D341Med (cell line): ENCODE results near the gene PITPNB.

Experiments used
- DNase-seq: peaks from one replicate; pipeline ENCODE4 v3.0.0; 2012; ENCODE audit warnings: low spot score

Gene PITPNB

DNA sequence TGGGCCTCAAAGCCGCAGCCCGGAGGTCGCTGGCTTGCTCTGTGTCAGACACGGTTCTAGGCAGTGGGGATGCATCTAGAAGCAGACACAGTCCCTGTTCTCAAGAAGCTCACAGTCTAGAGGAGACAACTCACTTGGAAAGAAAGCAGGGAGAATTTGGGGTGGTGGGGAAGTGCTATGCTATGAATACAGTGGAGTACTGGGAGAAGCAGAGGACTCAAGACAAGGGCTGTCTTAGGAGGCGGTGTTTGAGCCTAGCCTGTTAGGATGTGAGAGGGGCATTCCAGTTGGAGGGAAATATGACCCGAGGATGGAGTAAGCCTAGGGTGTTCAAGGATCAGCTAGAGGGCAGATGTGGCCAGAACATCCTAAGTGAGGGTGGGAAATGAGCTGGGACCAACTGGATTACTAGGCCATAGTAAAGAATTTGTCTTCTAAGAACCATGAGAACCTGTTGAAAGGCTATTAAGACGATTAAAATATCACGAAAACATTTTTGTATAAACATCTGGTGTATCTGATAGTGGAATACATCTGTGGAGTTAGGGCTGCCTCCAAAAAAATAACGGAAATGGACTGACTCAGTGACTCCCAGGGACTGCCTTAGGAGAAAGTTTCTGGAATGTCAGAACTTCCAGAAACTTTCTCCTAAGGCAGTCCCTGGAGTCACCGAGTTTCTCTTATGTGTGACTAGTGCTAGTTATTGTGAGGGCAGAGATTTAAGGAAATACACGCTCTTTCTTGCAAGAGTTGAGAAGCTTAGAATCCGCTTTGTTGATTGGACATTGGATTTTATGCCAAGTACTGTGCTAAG, 1.1 kb upstream of the PITPNB start:
- DNase-seq = peak; percentile 33

DNA sequence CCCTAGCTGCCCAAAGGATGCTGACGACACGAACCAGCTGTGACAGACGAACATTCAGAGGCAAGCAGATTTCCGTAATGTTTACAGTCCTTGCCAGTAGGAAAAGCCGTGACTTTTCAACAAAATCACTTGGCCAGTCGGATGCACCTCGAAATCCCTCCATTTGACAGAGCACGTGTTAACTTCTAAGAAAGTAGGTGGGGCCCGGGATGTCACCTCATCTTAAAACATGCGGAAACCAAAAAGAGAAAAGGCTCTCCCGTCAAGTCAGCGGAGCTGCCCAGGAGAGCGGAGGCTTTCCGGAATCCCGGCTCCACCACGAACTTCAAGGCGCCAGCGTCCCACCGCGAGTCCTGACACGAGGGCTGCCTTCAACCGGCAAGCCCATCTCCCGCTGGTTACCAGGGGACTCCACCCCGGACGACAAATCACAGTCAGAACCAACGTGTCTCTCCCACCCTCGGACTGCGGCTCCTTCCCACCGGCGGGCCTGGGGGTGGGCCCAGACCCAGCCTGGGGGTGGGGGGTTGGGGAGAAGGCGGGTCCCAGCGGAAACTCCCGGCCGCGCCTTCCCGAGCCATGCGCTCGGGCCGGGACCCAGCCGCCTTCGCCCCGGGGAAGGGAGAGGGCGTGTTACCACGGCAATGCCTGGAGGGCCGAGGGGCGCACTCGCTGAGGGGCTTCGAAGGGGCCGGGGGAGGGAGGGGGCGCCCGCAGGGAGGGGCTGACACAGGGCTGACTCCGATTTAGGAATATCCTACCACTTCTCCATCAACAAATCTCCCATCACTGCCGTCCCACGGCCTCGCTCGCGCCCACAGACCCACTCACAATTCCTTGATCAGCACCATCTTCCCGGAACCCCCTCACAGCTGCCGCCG, 475 bp downstream of the PITPNB start:
- DNase-seq = peak; percentile 79

DNA sequence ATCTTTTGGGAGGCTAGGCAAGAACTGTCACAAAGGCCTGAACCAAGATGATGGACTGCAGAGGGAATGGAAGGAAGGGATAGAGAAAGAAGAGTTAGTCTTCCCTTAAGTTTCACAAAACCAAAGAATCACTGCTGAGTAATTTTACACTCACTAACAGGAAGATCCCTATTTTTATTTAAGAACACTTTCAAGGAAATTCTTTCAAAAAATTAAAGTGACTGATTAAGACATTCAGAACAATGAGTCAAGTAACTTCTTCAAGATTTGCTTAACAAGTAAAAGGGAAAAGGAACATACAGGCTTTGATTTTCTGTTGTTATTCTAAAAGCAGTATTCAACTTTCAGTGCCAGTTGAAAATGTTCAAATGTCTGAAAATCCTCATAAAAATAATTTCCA, 3.1 kb downstream of the PITPNB start:
- no peak for DNase-seq

DNA sequence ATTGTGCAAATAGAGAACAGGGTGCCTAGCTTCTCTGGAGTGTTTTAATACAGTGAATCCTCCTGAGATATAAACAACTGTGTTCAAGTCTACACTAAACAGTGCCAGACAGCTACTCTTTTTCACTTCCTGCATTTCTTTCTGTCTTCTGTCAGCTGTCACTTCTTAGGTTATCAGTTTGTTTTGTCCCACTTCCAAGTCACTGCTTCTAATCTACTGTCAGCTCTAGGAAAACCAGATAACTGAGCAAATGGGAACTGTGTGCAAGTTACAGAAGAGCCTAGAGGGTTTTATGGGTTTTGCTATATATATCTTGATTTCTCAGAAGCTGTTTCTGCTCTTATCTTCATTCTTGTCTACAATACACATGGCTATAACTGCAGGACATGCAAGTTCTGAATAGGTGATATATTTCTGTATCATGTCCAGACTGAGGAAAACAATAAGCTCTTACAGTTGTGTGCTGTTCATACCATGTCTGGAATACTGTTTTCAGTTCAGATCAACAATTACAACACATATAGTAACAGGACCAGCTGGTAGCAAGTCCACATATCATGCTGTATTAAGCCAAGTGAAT, 5.8 kb downstream of the PITPNB start:
- no peak for DNase-seq

DNA sequence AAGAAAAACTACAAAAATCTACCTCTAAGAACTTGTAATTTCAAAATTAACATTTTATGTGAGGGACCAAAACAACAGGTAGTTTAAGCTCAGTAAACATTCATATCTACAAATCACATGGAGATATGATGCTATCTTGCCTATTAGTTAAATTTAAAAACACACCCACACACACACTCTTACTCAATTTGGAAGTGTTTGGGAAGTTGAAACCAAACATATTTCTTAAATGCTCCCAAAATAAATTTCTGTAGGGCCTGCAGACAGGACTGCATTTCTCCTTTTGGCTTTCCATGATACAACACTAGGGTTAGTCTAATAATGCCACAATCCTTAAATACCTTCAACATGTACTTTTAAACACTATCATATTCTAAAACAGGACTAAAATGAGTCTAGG, 7.0 kb downstream of the PITPNB start:
- no peak for DNase-seq

DNA sequence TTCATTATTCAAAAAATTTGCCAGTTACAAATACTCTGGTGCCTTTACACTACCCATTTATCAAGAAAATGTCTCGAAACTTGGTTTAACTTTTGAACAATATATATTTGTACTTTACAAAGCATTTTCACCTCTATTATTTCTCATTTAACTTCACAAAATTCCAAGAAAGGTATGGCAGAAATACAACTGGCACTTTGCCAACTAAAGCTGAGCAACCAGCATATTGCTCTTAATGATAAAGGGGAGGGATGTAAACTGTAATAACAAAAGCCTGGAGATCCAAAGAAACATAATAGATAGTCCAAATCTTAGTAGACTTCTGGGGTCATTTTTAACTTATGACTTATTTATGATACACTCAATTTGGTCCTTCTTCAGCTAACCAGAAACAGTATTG, 7.7 kb downstream of the PITPNB start:
- DNase-seq = no peak

DNA sequence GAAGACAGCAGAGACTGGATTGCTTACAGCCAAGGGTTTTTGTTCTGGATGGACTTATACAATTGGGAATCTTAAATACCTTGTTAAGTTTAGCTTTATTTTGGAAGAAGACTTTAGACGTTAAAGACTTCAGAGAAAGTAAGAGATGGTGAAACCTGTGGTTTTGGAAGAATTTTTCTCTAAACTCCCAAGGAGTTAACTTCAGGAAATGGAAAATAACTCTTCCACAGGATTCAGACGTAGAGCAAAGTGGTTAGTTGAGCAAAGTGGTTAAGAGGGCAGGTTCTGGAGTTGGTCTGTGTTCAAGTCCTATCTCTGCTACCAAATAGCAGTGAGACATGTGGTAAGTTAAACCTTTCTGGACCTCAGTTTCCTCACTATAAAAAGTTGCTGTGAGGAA, 12.8 kb downstream of the PITPNB start:
- DNase-seq = no peak

DNA sequence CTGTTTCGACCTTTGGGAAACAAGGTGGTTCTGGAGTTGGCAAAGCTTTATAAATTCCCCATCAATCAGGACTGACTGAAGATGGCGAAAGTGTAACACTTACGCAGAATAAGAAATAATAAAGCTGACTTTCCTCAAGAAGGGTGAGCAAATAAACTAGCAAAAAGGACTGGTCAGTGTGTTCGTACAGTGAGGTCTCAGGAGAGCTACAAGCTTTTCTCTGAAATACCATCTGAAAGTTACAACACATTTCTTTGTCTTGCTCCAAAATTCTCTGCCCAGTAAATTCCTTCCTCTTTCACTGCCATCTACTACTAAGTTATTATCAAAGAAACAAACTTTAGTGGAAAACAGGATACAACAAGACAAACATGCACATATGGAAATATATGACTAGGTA, 13.4 kb downstream of the PITPNB start:
- DNase-seq = no peak

DNA sequence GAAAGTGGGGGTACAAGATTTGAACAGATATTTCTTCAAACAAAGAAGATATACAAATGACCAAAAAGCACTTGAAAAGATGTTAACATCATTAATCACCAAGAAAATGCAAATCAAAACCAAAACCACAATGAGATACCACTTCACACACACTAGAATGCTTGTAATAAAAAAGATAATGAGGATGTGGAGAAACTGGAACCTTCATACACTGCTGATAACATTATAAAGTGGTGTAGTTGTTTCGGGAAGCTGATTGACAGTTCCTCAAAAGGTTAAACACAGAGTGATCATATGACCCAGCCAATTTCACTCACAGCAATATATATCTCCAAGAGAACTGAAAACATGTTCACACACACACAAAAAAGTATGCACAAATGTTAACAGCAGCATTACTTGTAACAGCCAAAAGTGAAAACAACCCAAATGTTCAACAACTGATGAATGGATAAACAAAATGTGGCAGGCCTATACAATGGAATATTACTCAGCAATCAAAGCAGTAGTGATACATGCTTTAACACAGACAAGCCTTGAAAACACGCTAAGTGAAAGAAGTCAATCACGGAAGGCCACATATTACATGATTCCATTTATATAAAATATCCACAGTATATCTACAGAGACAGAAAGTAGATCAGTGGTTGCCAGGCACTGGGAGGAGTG, 15.1 kb downstream of the PITPNB start:
- no peak for DNase-seq

DNA sequence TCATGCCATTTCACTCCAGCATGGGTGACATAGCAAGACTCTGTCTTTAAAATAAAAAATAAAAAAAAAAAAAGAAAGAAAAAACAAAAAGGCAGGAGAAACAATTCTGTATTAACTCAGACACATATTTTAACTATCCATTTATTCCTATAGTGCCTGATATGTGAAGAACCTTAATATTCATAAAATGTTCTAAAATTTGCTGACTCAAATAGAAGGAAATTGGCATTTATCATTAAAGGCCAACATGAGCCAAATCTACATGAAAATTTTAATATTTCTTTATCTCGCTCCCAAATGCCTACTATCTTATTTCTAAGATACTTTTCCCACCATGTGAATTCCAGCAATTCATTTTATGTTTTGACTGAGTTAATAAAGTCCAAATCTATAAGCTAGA, 18.9 kb downstream of the PITPNB start:
- no peak for DNase-seq

DNA sequence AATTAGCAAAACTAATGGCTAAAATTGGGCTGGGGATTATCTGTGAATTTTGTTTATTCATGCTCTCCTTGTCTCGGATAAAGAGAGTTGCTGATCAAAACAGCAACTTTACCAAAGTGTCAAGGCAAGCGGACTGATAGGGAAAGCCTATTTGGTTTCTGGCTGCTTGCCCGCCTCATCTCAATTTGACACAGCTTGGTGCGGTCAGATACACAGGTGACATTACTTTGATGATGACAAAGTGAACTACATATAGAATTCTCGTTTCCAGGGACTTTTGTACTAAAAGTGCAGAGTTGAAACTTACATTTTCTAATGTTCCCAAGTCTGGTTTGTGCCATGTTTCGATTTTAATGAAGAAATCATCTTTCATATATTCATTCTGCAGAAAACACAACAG, 22.8 kb downstream of the PITPNB start:
- no peak for DNase-seq

DNA sequence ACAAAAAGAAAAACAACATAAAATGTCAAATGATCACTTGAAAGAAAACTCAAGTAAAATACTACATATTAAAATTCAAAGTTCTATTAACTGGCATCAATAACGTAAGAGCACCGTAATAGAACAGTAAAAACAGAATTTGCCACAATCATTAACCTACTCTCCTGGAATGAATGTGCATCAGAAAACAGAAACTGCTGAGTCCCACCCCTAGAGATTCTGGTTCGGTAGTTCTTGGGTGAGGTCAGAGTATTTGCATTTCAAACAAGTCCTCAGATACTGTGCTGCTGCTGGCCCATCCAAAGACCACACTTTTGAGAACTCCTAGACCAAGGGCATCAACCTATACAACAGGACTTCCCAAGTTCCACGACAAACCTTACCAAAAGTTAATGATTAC, 23.5 kb downstream of the PITPNB start:
- DNase-seq = no peak

DNA sequence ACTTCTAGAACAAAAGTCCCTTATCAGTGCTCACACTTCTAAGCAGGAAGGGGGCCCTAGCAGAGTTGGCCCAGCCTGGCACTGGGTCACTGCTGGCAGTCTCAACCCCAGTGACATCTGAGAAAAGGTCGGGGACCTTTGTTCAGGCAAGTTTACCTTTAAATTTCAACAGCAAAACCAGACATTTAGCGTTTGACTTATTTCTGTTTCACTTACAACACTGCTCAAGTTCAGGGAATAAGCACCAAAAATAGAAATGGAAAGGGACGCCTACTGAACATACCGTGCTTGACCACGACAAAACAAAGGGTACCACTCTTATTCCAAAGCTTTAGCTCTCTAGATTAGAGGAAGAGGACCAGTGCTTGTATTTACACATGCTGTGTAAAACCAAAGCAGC, 26.2 kb downstream of the PITPNB start:
- no peak for DNase-seq

DNA sequence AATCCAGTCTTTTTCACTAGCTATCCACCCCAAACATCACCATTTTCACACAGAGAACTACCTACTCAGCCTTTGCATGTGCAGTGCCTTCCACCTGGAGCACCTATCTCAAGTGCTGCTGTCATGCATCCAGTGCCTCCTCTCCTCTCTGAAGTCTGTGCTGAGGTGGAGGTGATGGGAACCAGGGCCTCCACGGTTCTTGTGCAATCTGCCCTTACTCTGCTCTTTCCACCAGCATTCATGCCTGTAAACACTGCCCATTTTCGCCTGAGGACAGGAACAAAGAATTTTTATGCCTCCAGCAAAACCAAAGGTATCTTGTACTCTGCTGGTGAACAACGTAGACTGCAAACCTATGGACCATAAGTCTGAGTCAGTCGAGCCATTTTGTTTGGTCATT, 27.0 kb downstream of the PITPNB start:
- no peak for DNase-seq

DNA sequence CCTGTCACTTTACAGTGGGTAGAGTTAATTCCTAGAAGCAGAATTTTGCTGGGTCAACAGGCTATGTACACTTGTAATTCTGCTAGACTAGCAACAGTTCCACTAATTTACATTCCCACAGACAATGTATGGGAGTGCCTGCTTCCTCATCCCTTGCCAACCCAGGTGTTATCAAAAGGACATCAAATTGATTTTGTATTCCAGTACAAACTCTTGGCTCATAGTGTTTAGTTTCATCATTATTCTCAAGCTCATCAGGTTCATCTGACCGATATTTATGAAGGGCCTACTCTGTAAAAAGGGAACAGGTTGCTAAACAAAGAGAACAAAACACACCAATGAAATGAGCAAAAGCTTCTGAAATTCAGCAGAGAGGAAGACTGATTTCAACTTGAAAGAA, 30.7 kb downstream of the PITPNB start:
- DNase-seq = no peak

DNA sequence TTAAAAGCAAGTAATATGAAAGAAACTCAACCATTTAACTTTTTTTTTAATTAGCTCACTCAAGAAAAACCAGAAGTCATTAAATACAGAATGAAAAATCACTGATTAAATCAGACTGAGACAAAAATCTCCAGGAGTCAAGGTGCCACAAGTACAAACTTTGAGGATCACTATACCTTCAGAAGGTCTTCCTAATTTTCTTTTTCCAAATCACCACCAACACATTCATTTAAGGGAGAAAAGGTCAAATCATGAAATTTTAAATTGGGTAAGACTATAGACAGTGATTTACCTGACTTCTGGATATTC, 32.3 kb downstream of the PITPNB start:
- no peak for DNase-seq

DNA sequence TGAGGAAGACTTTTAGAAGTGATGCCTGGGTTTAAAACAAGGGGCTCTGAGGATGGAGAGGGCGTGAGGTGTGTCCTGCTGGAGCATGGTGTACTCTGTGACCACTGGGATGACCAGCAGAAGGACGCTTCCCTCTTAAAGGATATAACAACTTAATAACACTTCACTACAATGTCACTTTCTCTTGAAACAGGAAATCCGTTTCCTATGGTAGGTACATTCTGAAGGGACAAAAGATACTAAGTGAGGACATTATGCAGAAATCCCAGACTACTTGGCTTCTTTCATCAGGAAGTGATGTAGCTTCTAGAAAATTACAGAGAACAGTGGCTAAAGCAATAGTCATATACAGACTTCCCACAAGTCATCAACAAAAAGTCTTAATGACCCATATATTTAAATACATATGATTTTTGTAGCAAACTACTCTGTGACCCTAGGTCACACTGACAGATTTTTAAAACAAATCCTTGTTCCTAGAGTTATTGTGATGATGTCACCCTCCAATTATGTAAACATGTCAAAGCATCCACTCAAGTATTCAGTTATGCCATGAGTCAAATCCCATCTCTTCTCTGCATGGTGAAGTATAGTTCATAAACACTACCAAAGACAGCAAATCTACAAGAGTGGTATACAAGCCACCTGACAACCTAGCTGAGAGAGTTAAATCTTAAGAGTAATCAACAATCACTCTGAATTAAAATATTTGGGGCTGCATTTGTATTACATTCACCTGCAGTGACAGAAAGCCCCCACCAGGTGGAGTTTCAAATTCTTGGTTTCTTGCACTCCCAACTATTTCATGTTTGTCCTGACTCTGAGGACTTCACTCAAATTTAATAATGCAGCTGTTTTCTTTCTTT, 32.8 kb downstream of the PITPNB start:
- peak; percentile 41 for DNase-seq

DNA sequence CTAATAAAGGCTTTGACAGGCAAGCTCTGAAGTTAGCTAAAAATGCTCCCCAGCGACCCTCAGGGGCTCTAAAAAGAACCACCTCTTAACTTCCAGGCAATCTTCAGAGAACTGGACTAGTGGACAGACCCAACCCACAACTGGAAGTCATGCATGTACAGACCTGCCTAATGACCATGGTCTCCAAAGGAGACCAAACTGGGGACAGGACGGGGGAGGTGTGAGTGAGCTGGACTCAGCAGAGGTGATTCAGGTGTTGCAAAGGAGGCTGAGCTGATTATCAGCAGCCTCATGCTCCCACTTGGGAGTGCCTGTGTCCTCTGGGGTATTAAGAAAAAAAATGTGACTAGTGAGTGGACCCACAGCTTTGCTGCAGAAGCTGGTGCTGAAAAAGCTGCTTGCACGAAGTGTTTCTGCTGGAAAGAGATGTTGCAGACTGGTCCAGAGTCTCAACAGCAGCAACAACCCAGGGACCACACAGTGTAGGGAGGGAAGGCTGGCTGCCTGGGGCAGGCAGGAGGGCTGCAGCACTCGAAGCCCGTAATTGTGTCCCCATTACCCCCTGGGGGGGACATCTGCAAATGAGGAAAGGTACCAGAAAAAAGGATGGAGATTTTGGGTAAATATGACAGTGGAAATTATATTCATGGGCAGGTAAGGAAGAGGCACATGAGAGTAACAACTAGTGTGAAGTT, 35.3 kb downstream of the PITPNB start:
- DNase-seq = no peak

DNA sequence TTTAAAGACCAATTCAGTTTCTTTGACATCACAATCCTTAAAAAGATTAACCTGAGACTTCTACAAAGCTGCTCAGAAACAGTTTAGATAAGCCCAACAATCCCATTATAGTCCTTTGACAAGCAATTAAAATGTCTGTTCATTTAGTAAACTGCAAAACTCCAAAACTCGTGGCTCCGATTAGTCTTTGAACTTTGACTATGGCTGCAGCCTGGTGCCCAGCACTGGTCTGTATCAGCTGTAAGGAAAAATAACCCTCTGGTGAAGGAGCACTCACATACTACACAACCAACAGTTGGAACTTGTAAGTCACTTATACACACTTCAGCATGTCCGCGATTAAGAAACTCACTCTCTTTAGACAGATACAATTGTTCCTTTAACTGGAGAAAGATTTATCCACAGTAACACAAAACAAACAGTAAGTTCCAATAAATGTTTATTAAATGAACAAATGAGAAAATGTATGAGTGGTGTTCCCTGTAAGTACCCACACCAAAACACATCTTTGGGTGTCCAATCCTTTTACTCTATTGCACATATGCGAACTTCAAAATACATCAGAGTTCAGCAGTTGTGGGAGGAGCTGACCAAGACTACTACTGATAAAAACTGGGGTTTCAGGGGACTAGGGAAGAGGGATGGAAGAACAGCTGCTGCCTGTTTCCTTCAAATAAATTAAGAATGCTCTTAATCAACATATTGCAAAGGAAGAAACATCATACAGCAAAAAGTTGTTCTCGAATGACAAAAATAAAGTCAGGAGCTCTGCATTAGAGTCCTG, 36.4 kb downstream of the PITPNB start:
- no peak for DNase-seq

DNA sequence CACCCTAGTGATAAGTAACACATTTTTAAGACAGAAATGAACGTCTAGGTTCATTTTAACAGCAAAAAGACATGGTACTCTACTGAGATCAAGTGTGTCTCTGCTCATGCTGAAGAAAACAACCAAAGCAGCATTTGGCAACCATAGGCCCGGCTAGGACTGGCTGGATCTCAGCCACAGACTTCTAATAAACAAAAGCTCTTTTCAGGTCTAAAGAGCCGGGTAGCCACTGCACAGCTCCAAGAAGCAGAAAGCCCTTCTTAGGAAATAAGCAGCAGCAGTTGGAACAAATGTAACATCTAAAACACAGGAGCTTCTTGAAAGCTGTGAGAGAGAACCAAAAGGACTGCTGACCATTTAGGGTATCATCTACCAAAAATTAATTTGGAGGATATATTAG, 37.6 kb downstream of the PITPNB start:
- DNase-seq = no peak
